ENCODE measurements around the gene MYO18B.

MYO18B gene

DNA sequence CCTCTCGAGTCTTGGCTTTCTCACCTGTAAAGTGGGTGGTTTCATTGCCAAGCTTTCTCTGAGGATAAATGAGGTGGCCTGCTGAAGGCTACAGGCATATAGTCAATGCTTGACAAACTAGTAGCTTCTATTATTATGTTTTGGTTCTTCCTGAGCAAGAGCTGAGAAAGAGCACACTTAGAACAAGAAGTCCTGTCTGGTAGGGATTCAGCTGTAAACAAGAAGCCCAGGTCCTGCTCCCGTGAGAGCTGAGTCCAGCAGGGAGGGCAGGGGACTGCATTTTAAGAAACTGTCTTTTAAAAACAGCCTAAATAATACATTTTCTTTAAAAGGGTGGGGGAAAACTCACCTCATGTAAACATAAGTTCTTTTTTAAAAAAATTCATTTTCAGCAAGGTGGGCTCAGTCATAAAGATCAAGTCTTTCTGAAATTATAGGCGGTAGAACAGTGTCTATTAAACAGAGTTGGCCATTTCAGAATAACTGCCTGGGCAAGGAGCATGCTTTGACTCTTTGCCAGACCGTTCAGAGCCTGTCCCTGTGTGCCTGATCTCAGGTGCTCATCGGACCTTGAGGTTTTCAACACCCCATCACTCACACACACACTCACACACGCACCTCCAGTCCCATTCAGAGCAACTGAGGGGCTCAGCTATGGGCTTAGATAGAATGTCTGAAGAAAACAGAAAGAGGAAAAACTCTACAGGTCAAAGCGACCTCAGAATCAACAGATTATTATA lies 29.2 kb upstream of the MYO18B start:
- DNase-seq = no peak

DNA sequence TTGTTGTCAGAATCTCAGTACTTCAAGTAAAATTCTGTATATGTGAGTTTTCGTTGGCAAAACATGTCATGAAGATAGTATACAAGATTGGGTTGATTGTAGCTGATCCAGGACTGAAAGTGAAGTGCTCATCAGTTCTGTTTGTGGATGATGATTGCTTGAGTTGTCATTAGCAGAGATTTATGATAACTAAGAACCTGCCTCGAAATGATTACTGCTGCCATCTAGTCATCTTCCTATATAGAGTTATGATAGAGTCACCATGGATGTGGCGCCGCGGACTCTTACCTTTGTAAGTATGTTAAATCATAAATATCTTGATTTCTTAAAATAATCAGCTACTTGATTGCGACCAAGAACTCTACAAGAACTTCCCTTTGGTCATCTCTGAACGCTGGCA lies 27.9 kb upstream of the MYO18B start:
- DNase-seq = no peak

DNA sequence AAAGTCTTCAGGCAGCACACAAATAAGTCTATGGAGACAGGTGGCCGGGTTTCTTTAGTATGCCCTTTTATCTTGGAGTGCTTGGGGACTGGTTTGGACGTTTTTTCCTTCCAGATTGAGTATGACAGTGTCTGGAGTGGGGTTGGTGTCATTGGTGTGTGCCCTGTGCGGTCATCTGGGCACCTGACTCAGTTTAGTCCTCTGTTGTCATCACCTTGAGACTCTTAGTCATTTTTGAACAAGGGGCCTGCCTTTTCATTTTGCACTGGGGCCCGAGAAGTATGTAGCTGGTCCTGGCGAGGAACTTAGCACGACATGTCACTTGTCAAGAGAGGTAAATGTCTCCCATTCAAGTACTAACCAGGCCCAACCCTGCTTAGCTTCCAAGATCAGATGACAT lies 27.2 kb upstream of the MYO18B start:
- DNase-seq = no peak

DNA sequence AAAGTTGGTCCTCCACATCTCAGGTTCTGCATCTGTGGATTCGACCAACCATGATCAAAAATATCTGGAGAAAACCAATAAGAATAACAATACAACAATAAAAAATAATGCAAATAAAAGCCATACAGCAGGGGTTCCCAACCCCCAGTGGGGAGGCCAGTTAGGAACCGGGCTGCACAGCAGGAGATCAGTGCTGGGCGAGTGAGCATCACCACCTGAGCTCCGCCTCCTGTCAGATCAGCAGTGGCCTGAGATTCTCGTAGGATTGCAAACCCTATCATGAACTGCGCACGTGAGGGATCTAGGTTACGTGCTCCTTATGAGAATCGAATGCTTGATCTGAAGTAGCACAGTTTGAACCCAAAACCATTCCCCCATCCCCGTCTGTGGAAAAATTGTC lies 25.4 kb upstream of the MYO18B start:
- no peak for DNase-seq

GRCh38 chr22:25718135-25718840 lies 23.7 kb upstream of the MYO18B start:
- DNase-seq = no peak

DNA sequence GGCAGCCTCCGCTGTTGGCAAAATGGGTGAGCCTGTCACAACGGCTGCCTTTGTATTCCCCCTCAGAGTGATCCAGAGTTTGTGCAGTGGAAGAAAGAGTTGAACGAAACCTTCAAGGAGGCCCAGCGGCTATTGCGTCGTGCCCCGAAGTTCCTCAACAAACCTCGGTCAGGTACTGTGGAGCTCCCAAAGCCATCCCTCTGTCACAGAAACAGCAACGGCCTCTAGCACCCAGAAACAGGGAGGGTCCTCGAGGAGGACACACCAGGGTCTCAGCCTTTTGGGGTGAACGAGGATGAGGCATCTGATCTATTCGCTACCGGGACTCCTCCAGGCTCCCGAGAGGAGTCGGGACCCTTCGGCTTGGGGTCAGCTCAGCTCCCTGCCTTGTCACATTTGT lies 19.8 kb upstream of the MYO18B start:
- DNase-seq = no peak

GRCh38 chr22:25722626-25723025 lies 19.4 kb upstream of the MYO18B start:
- no peak for DNase-seq

GRCh38 chr22:25726241-25726640 lies 15.7 kb upstream of the MYO18B start:
- DNase-seq = no peak

- no peak for DNase-seq
These were observed 13.9 kb upstream of the MYO18B start for GRCh38 chr22:25728071-25728470.

- DNase-seq = no peak
These were observed 12.7 kb upstream of the MYO18B start for GRCh38 chr22:25729016-25729995.

GRCh38 chr22:25735650-25736049 lies 6.3 kb upstream of the MYO18B start:
- DNase-seq = no peak

- peak; percentile 47 to 54 for DNase-seq
These were observed 5.5 kb upstream of the MYO18B start for GRCh38 chr22:25736378-25737011.

DNA sequence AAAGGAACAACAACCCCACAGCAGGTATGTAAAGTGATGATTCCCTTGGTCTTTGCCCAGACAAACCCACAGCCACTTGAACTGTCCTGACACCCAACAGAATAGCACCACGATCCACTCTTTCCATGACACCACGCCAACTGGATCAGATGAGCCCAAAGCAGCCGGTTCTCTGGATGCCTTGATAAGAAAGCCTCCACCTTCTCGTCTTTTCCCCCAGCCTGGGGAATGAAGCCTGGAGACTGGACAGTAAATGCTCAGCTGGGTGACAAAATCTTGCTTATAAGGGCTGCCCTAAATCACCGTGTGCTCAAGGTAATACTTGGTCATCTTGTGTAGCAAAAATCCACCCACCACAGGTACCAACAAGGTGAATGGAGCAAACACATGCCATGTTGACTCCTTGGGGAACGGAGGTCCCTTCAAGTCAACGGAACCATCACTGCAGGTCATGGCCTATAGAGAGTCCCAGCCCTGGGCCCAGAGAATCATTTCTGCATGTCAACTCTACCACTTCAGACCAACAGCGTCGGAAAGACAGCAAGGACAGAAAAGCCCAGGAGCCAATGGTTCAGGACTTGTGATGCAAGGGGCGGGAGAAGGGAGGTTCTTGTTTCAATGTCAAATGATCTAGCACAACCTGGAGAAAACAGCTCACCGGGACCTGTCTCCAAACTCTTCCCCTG lies 2.2 kb upstream of the MYO18B start:
- DNase-seq = no peak

DNA sequence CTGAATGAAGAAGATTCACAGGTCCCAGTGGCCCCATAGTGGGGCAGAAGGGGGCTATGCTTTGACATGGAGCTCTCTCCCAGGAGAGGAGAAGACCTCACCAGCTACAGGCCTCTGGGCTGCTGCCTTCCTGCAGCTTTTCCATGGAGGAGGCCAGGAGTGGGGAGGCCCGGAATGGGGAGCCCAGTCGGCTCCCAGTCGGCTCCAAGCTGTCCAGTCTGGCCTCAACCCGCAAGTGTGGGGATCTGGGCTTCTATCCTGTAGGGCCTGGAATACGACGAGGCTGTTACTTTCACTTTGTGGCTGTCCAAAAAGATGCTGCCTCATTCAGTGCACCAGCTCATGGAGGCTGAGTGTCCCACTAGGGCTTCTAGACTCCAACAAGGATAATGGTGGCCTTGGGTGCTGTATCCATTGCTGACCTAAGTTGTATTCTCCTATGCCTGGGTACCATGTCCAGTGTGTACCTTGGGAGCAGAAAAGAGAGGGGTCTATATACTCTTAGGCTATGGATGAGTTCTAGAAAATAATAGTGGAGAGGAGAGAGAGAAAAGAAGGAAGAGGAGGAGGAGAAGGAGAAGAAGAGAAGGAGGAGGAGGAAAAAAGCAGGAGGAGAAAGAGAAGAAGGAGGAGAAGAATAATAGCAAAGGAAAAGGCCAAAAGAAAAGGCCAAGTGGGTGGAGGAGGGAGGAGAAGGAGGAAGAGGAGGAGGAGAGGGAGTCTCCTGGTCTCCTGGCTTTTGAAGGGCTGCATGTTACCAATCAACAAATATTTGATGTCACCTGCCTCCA lies 1.1 kb downstream of the MYO18B start:
- peak in 1 of 2 experiments; percentile 17 for DNase-seq

DNA sequence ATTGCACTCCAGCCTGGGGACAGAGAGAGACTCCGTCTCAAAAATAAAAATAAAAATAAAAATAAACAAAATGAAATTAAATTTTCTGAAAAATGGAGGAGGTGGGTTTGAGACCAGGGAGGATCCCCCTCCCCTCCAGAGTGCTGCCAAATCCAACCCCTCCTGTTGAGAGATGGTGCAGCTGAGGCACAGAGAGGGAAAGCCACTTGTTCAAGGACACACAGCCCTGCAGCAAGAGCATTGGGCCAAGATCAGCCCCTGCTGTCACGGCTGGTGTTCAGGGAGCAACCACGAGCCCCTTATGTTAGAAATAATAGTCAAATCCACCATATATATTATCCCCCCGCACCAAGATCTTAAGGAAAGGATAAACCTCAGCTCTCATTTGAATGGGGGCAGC lies 2.7 kb downstream of the MYO18B start:
- no peak for DNase-seq

GRCh38 chr22:25745341-25746011 lies 3.5 kb downstream of the MYO18B start:
- DNase-seq = no peak

- DNase-seq = no peak
These were observed 4.0 kb downstream of the MYO18B start for GRCh38 chr22:25746012-25746373.

- DNase-seq = no peak
These were observed 5.4 kb downstream of the MYO18B start for GRCh38 chr22:25747245-25747944.

GRCh38 chr22:25748140-25748539 lies 6.2 kb downstream of the MYO18B start:
- DNase-seq = no peak

GRCh38 chr22:25748704-25749103 lies 6.7 kb downstream of the MYO18B start:
- no peak for DNase-seq

All from Kasumi-1 (cell line).